RWPE1 (cell line): ENCODE results near the gene PDE4B.

ENCODE experiments used
- CTCF ChIA-PET: fragments of 350-600 bp; sonication (Branson Sonifier 250); formaldehyde crosslinking; extraction: SDS; loops from one replicate; lab custom pipeline; 2021; lab: Yijun Ruan, JAX
- POLR2A ChIA-PET: fragments of 400-600 bp; formaldehyde crosslinking; extraction: SDS; loops from one replicate; lab custom pipeline; 2020; ENCODE audit warnings: antibody characterized with exemption; ENCODE audit not compliant: low non-redundant PET; lab: Yijun Ruan, JAX
- DNase-seq: peaks from one replicate; pipeline ENCODE4 v3.0.0; 2012; ENCODE audit warnings: low spot score
- H3K27ac ChIP-seq: fragments of 450-650 bp; 2 replicates; pipeline ENCODE4 v1.5.1; 2017
- CTCF ChIP-seq: fragments of 450-650 bp; conservative IDR thresholded peaks from 2 replicates; pipeline ENCODE4 v1.5.1; 2017; ENCODE audit warnings: low read depth, mild to moderate bottlenecking

PDE4B gene

DNA sequence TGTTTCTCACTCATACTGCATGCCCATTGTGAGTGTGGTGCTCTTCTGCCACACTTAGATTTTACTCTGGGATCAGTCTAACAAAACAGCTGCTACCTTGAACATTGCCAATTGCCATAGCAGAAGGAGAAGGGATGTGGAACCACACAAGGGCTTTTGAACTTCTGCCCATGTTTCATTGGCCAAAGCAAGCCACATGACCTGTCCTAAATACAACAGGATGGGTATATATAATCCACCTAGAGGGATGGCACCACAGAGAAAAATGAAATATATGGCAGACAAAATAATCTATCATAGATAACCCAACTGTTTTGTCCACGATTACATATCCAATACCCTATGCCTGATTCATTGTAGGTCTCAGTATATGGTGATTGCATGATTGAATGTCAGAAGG is 26.3 kb downstream of the PDE4B start:
- POLR2A ChIA-PET: no interaction called here
- no peak overlapping the region for H3K27ac ChIP-seq
- no peak for DNase-seq
- CTCF ChIA-PET: no interaction called here
- no peak for TF ChIP-seq CTCF

DNA sequence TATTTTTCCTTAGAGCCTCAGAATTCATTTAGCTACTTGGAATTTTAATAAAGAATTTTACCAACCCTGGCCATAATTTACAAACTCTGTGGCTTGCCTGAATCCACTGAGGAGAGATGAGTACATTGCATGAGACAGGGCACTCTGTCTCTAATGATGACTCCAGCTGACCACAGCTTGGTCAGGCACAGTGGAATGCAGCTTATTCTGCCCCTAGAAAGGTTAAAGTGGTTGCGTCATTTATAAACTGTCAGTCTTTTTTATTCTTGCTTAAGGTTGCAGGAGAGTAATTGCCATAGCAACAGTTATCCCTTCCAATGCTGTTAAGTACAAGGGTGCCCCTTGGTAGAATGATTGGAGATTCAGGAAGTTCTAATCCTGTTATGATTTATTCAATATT is 28.3 kb downstream of the PDE4B start:
- no peak for DNase-seq
- ChIA-PET CTCF (no interaction called here), POLR2A (no interaction called here)
- no peak overlapping the region for H3K27ac ChIP-seq
- no peak for TF ChIP-seq CTCF

DNA sequence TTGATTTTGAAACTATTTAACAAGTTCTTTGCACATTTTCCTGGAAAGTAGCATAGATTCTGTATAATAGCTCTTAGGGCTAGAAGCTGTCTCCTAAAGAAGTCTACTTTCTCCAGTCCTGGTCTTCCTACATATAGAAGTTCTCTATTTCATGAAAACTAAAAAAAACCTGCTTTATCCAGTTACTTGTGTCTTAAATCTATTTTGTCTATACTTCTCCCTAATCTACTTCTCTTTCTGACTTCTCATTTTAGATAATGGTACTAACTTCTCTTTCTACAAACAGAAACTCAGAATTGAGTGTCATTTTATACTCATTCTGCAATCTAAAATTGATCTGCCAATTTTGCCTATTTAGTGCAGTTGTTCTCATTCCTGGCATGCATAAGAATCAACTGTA is 28.7 kb downstream of the PDE4B start:
- ChIA-PET POLR2A (no interaction called here), CTCF (interaction anchor here (0.6 kb wide), 1 partner anchor 16 kb away, joined by 3 read pairs; no protein-coding TSS in a partner anchor)
- no peak for TF ChIP-seq CTCF
- DNase-seq: no peak
- no peak overlapping the region for H3K27ac ChIP-seq

DNA sequence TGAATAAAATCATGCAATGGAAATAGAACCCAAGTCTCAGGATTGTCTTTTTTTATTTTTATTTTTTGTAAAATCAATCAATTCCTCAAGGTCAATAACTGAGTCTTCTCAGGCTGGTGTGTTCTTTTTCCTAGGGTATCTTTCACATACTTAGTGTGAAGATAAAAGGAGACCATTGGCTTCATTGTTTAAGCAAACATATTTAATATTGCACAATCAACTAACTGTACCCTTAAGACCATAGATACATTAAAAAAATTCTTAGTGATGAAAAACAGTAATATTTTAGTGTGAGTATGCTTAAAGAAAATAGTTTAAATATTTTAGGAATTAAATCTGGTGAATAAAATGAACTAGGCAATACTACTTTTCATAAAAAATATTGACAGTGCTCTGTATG is 31.4 kb downstream of the PDE4B start:
- H3K27ac ChIP-seq: no peak overlapping the region
- TF ChIP-seq CTCF: no peak
- DNase-seq: no peak
- ChIA-PET POLR2A (no interaction called here), CTCF (no interaction called here)

GRCh38 chr1:65825741-65826140 is 33.0 kb downstream of the PDE4B start:
- CTCF ChIA-PET: no interaction called here
- POLR2A ChIA-PET: no interaction called here
- H3K27ac ChIP-seq: no peak overlapping the region
- TF ChIP-seq CTCF: no peak
- DNase-seq: no peak

DNA sequence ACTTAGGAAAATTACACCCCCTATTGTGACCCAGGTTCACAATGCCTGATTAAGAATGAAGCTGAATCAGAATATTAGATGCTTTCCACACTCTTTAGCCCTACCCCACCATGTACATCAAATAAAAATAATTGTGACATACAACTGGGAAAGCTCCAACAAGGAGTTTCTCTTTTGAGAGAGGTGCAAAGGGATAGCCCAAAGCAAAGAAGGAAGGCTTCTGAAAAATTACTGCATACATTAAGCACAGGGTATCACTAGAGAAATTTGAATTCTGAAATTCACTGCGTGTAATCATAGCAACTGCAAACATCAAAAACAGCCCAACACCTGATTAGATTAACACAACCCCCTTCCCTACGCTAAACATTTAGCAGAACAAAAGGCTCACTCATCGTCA is 34.1 kb downstream of the PDE4B start:
- POLR2A ChIA-PET: no interaction called here
- CTCF ChIA-PET: interaction anchor here (0.6 kb wide), 1 partner anchor 95 kb away, joined by 3 read pairs; no protein-coding TSS in a partner anchor
- no peak for DNase-seq
- no peak for TF ChIP-seq CTCF
- no peak overlapping the region for H3K27ac ChIP-seq
